ENCODE results near the gene ENO4.

Gene ENO4

DNA sequence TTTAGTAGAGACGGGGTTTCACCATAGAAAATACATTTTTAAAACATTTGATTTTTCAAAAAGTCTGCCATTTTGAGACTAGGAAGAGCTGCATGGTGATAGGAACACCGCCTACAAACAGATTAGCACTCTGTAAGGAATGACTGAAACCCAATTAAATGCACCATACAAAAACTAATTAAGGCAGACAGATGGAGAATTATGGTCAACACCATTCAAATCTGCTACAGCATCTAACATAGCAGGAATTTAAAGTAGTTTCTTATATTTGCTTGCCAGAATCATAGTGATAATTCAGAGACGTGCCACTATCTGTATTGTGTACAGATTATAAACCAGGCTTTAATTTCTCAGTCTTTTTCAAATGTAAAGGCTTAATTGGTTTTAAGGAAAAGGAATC, 68.2 kb downstream of the ENO4 start:
- DNase-seq: no peak

DNA sequence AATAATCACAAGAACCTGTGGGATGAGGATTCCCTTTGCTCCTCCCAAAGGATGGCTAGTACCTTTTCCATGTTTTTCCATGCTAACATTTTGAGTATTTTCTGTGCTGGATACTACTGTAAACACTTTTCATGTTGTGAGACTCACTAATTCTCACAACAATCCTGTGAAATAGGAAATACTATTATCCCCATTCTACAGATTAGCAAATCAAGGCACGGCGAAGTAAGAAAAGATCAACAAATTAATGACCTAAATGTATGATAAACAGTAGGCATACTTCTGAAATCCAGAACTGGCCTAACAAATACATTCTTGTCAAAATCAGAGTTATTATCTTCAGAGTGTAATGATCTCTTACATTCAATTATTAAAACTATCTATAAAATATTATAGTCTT, 69.3 kb downstream of the ENO4 start:
- no peak for DNase-seq

- no peak for DNase-seq
Measured at GRCh38 chr10:116919164-116919563, 69.9 kb downstream of the ENO4 start.

DNA sequence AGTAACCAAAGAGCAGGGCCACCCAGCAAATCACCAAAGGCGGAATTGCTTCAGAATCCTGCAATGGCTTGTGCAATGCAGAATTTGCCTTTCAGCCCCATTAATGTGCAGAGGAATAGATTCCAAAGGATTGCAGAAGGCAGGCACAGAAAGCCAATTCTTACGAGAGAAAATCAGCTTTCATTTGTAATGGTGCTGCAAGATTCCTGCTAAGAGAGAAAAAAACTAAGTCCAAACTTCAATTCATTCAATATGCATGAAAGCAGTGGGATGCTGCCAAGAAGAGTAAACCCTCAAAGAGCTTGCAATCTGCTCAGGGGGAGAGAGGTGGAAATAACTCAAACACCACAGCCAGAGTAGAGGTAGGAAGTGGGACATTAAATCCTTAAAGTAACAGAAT, 70.4 kb downstream of the ENO4 start:
- no peak for DNase-seq

DNA sequence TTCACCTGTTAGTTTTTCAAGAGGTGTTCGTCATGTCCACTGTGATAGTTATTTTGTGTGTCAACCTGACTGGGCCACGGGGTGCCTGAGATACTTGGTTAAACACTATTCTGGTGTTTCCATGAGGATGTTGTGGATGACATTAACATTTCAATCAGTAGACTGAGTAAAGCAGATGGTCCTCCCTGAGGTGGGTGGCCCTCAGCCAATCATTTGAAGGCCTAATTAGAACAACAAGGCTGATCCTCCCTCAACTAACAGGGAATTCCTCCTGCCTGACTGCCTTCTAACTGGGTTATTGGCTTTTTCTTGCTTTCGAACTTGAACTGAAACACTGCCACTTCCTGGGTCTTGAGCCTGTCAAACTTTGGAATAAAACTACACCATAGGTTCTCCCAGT, 75.8 kb downstream of the ENO4 start:
- DNase-seq: no peak

- no peak for DNase-seq
Measured at GRCh38 chr10:116926426-116926825, 77.1 kb downstream of the ENO4 start.

- DNase-seq: no peak
Measured at GRCh38 chr10:116931806-116932205, 82.5 kb downstream of the ENO4 start.
